GM19463 (cell line): ENCODE results near the gene FBXO10.

Experiments used
- ATAC-seq: cut with Tn5 transposase; IDR thresholded peaks from one replicate; pipeline ENCODE4 v1.9.1; 2021; ENCODE audit warnings: mild to moderate bottlenecking, moderate library complexity; ENCODE audit not compliant: unreplicated experiment

Gene FBXO10

DNA sequence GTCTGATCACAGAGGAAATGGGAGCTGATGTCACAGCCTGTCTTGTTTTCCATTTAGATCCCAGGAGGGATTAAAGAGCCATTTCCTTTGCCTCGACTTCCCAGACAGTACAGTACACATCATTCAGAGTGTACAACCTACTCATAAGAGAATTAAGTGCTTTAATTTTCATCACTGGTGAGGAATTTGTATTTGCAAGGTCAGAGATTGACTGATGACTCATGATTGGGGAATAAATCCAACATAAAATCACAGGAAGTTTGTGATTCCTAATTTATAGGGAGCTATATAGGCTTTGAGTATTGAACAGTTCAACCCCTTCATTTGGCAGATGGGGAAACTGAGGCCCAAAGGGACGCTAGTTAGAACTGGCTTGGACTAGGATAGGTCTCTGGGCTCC, 20.3 kb upstream of the FBXO10 start:
- ATAC-seq, result no peak

- ATAC-seq, result no peak
These were observed 17.8 kb upstream of the FBXO10 start for GRCh38 chr9:37593883-37594448.

GRCh38 chr9:37592108-37592951, 16.1 kb upstream of the FBXO10 start, which contains the start of gene TOMM5:
Gene TOMM5, minus strand, starts transcription at chr9:37592597. Its CDS starts 65 bp downstream, at chr9:37592532.
- ATAC-seq, result peak; percentile 90

GRCh38 chr9:37587521-37587920, 11.3 kb upstream of the FBXO10 start:
- ATAC-seq, result no peak

GRCh38 chr9:37583522-37584121, 7.4 kb upstream of the FBXO10 start:
- ATAC-seq, result no peak

DNA sequence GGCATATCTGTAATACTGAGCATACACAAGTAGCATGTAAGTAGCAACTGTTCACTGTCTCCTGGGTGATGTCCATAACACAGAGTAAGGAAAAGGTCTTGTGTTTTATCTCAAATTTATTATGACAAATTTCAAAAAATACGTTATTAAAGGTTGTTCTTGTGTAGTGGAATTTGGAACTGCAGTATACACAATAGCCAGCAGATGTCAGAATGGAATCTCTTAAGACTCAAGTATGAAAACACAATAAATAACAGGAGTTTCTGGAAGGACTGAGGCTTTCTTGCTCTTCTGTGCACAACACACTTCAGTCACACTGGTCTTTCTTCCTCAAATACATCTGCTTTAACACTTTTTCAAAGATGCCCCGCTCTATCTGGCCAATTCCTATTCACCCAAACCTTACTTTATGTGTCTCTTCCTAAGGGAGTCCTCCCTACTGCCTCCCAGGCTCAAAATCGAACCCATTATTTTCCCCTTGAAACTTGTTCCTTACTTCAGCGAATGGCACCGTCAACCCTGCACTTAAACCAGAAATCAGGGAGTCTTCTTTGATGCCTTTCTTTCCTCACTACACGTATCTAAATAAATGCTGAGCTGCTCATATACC, 6.5 kb upstream of the FBXO10 start:
- ATAC-seq, result no peak

- ATAC-seq, result peak; percentile 44
These were observed 667 bp downstream of the FBXO10 start for GRCh38 chr9:37575511-37575914.

GRCh38 chr9:37575001-37575400, 1.2 kb downstream of the FBXO10 start:
- ATAC-seq, result no peak

DNA sequence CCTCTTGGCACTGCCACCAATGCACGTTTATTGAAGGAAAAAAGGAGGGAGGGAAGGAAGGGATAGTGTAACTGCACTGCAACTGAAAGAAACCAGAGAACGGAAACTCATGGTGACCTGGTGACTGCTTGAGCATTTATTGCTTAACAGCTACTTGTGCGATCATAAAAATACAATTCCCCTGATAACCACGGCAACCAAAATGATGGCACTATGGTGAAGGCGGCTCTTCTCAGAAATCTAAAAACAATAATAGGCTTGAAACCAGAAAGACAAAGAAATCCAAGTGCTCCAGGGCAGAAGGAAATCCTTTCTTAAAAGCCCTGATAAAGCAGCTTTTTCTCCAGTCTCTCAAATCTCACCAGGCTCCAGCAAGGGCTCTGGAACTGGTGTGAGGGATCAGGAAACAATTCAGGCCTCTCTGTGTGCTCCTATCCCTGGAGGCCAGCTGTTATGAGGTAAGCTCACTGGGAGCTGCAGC, 1.9 kb downstream of the FBXO10 start:
- ATAC-seq, result no peak

DNA sequence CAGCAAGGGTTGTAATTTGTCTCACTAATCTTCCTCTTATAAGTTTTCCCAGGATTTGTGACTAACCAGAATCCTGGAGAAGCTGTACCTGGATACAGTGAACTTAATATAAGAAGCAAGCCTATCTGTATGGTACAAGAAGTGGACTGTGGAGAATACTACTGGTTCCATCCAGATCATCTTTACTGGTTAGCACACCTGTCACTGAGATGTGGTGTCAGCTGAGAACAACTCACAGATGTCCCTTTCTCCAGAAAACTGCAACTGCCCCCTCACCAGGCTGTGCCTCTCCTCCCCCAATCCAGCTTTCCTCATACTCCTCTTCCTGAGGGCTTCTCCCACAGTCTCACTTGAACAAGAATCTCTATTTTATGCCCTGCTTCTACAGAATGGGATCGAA, 4.9 kb downstream of the FBXO10 start:
- no peak for ATAC-seq

DNA sequence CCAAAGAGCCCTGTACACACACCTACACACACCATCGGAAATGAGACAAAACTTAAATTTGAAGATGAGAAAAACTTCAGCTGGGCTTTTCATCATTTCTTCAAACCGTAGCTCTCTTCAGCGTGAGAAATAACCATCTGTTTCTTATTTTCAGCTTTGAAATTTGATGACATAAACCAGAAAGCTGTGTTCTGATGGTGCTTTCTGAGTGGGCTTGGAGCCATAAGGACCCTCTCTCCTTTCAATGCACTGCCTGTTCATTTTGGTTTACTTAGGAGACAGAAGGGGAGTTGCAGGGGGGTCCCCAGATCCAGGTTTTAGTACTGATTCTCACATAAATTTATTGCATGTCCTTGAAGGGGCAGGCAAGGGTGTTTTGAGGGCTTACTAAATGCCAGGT, 9.5 kb downstream of the FBXO10 start:
- ATAC-seq, result no peak

- peak; percentile 69 for ATAC-seq
These were observed 10.2 kb downstream of the FBXO10 start for GRCh38 chr9:37565661-37566618.

DNA sequence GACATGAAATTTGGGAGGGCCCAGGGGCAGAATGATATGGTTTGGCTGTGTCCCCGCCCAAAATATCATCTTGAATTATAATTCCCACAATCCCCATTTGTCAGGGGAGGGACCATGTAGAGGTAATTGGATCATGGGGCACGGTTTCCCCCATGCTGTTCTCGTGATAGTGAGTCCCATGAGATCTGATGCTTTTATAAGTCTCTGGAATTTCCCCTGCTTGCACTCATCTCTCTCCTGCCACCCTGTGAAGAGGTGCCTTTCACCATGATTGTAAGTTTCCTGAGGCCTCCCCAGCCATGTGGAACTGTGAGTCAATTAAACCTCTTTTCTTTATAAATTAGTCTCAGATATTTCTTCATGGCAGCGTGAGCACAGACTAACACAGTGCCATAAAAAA, 11.3 kb downstream of the FBXO10 start:
- no peak for ATAC-seq

DNA sequence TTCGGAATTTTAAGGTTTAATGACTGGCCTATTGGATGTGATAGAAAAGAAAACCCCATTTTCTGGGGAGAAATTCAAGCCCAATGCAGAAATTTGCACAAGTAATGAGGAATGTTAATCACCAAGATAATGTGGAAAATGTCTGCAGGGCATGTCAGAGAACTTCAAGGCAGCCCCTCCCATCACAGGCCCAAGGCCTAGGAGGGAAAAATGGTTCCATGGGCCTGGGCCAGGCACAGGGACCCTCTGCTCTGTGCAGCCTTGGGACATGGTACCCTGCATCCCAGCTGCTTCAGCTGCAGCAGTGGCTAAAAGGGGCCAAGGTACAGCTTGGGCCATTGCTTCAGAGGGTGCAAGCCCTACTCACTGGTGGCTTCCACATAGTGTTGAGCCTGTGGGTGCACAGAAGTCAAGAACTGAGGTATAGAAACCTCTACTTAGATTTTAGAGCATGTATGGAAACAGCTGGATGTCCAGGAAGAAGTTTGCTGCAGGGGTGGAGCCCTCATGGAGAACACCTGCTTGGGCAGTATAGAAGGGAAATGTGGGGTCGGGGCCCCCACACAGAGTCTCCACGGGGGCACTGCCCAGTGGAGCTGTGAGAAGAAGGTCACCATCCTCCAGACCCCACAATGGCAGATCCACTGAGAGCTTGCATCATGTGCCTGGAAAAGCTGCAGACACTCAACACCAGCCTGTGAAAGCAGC, 12.2 kb downstream of the FBXO10 start:
- ATAC-seq, result no peak

DNA sequence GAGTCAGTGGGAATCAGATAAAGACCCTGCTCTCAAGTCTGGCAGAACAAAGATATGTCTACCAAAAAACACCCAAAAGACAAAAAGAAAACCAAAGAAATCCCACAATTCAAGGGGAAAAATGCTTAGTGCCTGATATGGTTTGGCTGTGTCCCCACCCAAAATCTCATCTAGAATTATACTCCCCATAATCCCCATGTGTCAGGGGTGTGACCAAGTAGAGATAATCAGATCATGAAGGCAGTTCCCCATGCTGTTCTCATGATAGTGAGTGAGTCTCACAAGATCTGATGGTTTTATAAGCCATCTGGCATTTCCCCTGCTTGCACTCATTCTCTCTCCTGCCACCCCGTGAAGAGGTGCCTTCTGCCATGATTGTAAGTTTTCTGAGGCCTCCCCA, 13.4 kb downstream of the FBXO10 start:
- no peak for ATAC-seq

- no peak for ATAC-seq
These were observed 14.5 kb downstream of the FBXO10 start for GRCh38 chr9:37561682-37562081.

DNA sequence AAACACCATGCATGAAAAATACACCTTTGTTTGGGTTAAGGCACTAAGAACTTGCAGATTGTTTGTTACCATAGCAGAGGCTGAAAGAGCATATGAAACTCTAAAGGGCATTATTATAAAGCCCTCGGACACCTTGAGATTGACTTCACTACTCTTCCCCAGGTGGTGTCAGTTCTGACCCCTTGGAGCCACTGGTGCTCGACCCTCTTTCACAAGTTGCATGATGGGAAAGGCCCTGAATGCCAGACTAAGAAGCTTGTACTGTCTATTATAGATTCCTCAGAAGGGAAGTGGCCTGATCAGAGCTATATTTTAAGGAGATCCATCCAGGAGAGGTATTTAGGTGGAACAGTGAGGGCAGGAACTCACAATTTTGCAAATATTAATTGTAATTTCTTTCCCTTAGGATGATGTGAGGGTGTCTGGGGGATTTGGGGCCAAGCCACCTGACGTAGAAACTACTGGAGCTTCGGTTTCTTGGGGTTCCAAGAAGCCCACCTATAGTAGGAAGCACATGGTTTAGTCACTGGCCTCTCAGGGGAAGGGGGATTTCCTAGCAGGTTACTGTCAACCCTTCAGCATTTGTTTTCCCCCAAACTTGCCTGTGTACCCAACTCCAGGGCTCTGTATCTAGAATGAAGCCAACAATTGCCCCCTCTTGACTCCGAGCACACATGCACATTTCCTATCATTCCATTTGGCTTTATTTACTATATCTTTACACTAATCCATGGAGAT, 16.2 kb downstream of the FBXO10 start:
- ATAC-seq, result no peak

- no peak for ATAC-seq
These were observed 17.1 kb downstream of the FBXO10 start for GRCh38 chr9:37559125-37559524.

- ATAC-seq, result no peak
These were observed 20.4 kb downstream of the FBXO10 start for GRCh38 chr9:37555786-37556185.
